ENCODE measurements around the gene TBL3. TPM values are rescaled to one million over a fixed set of nuclear protein-coding genes. Genes with fewer than 3 reads are reported as not detected.
A peak's percentile ranks its signal among the peaks of the same experiment; 100 is the strongest.

The TBL3 gene
- total and polyA plus RNA-seq, 9 of the 15 experiments (the other 6 are each of a cell fraction or from before 2014, with no cell fraction given), result 0.97 to 117 (median 24.5) TPM

DNA sequence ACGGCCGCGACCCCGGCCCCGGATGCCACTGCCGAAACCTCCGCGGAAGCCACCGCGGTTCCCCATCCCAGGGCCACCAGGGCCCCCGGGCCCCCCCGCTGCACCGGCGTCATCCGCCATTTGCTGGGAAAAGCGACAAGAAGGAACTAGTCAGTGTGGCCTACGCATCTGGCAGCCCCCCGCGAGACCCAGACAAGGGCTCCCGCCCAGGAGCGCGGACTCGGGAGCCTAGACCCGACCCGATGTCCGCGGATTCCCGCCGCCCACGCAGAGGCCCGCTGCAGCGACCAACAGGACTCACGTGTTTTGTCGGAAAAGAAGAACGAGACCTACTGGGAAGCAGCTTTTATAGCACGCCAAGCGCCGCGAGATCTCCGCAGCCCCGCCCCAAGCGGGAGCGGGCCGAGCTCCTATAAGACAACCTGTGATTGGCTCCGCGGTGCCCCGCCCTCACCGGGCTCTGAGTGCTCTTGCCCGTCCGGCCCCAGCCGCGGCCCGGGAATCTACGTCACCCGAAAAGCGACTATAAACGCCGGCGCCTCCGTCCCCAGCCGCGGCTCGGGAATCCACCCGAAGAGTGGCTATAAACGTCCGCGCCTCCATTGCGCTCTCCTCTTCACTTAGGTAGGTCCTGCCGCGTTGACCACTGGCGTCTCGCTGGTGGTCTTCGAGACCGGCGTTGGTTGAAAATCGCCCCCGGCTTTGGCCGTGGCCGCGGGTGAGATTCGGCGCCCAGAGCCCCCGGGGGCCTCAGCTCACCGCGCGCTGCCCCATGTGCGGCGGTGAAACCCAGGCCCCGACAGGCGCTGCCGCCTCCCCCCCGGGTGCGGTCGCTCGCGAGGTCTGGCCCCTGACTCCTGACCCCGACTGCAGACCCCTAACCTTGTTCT lies 7.1 kb upstream of the TBL3 start, which contains the start of gene RPS2 (continued):
- TF ChIP-seq, protein P1, sequence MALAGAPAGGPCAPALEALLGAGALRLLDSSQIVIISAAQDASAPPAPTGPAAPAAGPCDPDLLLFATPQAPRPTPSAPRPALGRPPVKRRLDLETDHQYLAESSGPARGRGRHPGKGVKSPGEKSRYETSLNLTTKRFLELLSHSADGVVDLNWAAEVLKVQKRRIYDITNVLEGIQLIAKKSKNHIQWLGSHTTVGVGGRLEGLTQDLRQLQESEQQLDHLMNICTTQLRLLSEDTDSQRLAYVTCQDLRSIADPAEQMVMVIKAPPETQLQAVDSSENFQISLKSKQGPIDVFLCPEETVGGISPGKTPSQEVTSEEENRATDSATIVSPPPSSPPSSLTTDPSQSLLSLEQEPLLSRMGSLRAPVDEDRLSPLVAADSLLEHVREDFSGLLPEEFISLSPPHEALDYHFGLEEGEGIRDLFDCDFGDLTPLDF (CRISPR knock-in tag; IDR thresholded peaks at IDR 0.05), result peak; percentile 71
- TF ChIP-seq KLF1 (tag; IDR thresholded peaks at IDR 0.05) (0 out of 2 replicates have a peak, but pooled peaks have one; percentile 32), CBFB (CRISPR knock-in tag; IDR thresholded peaks at IDR 0.05) (no peak; the same call in 1 of the 2 replicates), RBM15 (IDR thresholded peaks at IDR 0.05; ENCODE audit: insufficient read depth, low read length) (peak; percentile 65; the same call in 1 of the 2 replicates), ZNF41 (CRISPR knock-in tag; conservative IDR thresholded peaks at IDR 0.05) (0 out of 2 replicates have a peak, but pooled peaks have one; percentile 39), GATAD2B (IDR thresholded peaks at IDR 0.05; ENCODE audit: borderline replicate concordance) (no peak), RB1 (IDR thresholded peaks at IDR 0.05; ENCODE audit: low read depth) (peak; percentile 83), SIN3B (IDR thresholded peaks at IDR 0.05; ENCODE audit: low read depth) (peak; percentile 94)
- TF ChIP-seq, protein P2, sequence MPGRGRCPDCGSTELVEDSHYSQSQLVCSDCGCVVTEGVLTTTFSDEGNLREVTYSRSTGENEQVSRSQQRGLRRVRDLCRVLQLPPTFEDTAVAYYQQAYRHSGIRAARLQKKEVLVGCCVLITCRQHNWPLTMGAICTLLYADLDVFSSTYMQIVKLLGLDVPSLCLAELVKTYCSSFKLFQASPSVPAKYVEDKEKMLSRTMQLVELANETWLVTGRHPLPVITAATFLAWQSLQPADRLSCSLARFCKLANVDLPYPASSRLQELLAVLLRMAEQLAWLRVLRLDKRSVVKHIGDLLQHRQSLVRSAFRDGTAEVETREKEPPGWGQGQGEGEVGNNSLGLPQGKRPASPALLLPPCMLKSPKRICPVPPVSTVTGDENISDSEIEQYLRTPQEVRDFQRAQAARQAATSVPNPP (IDR thresholded peaks at IDR 0.05; ENCODE audit: borderline replicate concordance, insufficient read depth, insufficient read length), result no peak
- TF ChIP-seq, protein P3, sequence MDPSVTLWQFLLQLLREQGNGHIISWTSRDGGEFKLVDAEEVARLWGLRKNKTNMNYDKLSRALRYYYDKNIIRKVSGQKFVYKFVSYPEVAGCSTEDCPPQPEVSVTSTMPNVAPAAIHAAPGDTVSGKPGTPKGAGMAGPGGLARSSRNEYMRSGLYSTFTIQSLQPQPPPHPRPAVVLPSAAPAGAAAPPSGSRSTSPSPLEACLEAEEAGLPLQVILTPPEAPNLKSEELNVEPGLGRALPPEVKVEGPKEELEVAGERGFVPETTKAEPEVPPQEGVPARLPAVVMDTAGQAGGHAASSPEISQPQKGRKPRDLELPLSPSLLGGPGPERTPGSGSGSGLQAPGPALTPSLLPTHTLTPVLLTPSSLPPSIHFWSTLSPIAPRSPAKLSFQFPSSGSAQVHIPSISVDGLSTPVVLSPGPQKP (CRISPR knock-in tag; IDR thresholded peaks at IDR 0.05), result no peak
- TF ChIP-seq, protein P4, sequence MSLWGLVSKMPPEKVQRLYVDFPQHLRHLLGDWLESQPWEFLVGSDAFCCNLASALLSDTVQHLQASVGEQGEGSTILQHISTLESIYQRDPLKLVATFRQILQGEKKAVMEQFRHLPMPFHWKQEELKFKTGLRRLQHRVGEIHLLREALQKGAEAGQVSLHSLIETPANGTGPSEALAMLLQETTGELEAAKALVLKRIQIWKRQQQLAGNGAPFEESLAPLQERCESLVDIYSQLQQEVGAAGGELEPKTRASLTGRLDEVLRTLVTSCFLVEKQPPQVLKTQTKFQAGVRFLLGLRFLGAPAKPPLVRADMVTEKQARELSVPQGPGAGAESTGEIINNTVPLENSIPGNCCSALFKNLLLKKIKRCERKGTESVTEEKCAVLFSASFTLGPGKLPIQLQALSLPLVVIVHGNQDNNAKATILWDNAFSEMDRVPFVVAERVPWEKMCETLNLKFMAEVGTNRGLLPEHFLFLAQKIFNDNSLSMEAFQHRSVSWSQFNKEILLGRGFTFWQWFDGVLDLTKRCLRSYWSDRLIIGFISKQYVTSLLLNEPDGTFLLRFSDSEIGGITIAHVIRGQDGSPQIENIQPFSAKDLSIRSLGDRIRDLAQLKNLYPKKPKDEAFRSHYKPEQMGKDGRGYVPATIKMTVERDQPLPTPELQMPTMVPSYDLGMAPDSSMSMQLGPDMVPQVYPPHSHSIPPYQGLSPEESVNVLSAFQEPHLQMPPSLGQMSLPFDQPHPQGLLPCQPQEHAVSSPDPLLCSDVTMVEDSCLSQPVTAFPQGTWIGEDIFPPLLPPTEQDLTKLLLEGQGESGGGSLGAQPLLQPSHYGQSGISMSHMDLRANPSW (CRISPR knock-in tag; IDR thresholded peaks at IDR 0.05), result peak; percentile 80; the same call in 1 of the 2 replicates
- TF ChIP-seq, protein P5, sequence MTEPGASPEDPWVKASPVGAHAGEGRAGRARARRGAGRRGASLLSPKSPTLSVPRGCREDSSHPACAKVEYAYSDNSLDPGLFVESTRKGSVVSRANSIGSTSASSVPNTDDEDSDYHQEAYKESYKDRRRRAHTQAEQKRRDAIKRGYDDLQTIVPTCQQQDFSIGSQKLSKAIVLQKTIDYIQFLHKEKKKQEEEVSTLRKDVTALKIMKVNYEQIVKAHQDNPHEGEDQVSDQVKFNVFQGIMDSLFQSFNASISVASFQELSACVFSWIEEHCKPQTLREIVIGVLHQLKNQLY (CRISPR knock-in tag; conservative IDR thresholded peaks at IDR 0.05), result peak in 1 of 2 experiments; percentile 53; a peak in 1 of 4 replicates
- TF ChIP-seq, protein P6, sequence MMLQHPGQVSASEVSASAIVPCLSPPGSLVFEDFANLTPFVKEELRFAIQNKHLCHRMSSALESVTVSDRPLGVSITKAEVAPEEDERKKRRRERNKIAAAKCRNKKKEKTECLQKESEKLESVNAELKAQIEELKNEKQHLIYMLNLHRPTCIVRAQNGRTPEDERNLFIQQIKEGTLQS (IDR thresholded peaks at IDR 0.05), result no peak
- TF ChIP-seq, protein P6 (CRISPR knock-in tag; conservative IDR thresholded peaks at IDR 0.05), result no peak; the same call in none of the 2 replicates
